HG03460 (cell line): ENCODE data around the gene GGN.
"Not testable (repeated sequence)": the region's sequence is repeated elsewhere in the genome, so short reads cannot be mapped to it uniquely, and the experiment has no call there.

Experiments
- ATAC-seq: cut with Tn5 transposase; IDR thresholded peaks from one replicate; pipeline ENCODE4 v1.9.1; 2021; ENCODE audit not compliant: unreplicated experiment

The GGN gene

GRCh38 chr19:38386971-38387549, 774 bp downstream of the GGN start:
- no peak for ATAC-seq

GRCh38 chr19:38386300-38386970, 1.4 kb downstream of the GGN start:
- no peak for ATAC-seq

GRCh38 chr19:38385804-38386257, 2.0 kb downstream of the GGN start:
- ATAC-seq: no peak

- no peak for ATAC-seq
Observed at GRCh38 chr19:38385057-38385803, 2.6 kb downstream of the GGN start.

- ATAC-seq: no peak
Observed at GRCh38 chr19:38384209-38385027, 3.4 kb downstream of the GGN start.

- ATAC-seq: no peak
Observed at GRCh38 chr19:38383743-38384142, 4.1 kb downstream of the GGN start.

- no peak for ATAC-seq
Observed at GRCh38 chr19:38383184-38383583, 4.7 kb downstream of the GGN start.

GRCh38 chr19:38381138-38381537, 6.7 kb downstream of the GGN start:
- no peak for ATAC-seq

- no peak for ATAC-seq
Observed at GRCh38 chr19:38378866-38379265, 9.0 kb downstream of the GGN start.

GRCh38 chr19:38377052-38377451, 10.8 kb downstream of the GGN start:
- ATAC-seq: no peak

- ATAC-seq: no peak
Observed at GRCh38 chr19:38376576-38376975, 11.3 kb downstream of the GGN start.

GRCh38 chr19:38375748-38376147, 12.1 kb downstream of the GGN start:
- no peak for ATAC-seq

GRCh38 chr19:38375098-38375493, 12.7 kb downstream of the GGN start:
- no peak for ATAC-seq

GRCh38 chr19:38374332-38375097, 13.3 kb downstream of the GGN start, which contains the start of gene PSMD8:
TSS of gene PSMD8 (plus strand) at chr19:38374571. CDS start at chr19:38374602, 31 bp downstream.
- ATAC-seq: peak; percentile 93

GRCh38 chr19:38373907-38374331, 13.9 kb downstream of the GGN start:
- ATAC-seq: no peak

GRCh38 chr19:38371081-38371480, 16.8 kb downstream of the GGN start:
- ATAC-seq: no peak

GRCh38 chr19:38370299-38370698, 17.5 kb downstream of the GGN start:
- no peak for ATAC-seq

GRCh38 chr19:38369584-38369983, 18.2 kb downstream of the GGN start:
- no peak for ATAC-seq

- no peak for ATAC-seq
Observed at GRCh38 chr19:38367041-38367440, 20.8 kb downstream of the GGN start.

GRCh38 chr19:38362946-38363688, 24.7 kb downstream of the GGN start:
- ATAC-seq: not testable (repeated sequence)
